ENCODE data around the gene TARDBP.

TARDBP gene

DNA sequence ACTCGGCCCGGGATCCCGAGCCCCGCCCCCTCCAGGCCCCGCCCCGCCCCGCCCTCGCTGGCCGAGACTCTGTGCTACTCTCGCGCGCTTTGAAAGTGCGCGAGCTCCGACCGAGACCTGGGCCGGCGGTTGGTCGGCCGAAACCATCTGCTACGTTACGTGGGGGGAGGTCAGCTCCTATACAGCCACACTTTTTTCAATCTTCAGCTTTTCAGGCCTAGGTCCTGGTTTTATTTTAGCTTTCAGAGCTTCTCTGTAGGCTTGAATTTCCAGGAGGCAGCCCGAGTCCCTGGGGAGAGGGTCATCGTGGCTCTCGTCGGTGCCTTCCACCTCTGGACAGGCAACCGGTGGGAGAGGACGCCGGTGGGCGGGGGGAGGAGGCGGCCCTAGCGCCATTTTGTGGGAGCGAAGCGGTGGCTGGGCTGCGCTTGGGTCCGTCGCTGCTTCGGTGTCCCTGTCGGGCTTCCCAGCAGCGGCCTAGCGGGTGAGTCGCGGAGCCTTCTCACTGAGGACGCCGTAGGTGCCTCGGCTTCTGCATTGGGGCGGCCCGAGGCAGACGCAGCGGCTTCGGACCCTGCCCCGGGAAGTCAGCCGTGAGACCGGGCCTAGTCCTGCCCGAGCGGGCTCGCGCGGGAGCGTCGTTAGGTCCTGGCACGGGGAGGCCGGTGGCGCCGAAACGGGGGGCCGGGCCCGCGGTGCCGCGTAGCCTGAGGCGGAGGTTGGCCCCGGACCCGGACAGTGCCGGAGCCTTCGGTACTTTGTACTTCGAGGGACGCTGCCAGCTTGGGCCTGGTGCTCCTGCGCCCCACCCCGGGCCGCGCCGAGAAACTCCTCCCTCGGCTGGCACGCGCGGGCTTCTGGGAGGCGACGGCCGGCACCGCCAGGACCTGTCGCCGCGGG, at the start of gene TARDBP:
TARDBP (plus strand) TSS at position 395 of the 900 bp plus-strand sequence. CDS start 1,074 bp downstream, outside the sequence.
- TF ChIP-seq, protein P1, sequence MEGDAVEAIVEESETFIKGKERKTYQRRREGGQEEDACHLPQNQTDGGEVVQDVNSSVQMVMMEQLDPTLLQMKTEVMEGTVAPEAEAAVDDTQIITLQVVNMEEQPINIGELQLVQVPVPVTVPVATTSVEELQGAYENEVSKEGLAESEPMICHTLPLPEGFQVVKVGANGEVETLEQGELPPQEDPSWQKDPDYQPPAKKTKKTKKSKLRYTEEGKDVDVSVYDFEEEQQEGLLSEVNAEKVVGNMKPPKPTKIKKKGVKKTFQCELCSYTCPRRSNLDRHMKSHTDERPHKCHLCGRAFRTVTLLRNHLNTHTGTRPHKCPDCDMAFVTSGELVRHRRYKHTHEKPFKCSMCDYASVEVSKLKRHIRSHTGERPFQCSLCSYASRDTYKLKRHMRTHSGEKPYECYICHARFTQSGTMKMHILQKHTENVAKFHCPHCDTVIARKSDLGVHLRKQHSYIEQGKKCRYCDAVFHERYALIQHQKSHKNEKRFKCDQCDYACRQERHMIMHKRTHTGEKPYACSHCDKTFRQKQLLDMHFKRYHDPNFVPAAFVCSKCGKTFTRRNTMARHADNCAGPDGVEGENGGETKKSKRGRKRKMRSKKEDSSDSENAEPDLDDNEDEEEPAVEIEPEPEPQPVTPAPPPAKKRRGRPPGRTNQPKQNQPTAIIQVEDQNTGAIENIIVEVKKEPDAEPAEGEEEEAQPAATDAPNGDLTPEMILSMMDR (IDR thresholded peaks at IDR 0.05; ENCODE audit: insufficient read depth, low read length, poor library complexity, severe bottlenecking) = no peak
- Histone ChIP-seq H3K4me3 (replicated peaks; ENCODE audit: low read depth, low read length) (peak within 1 kb of the TSS; percentile 96), H3K36me3 (ENCODE audit: control insufficient read depth, insufficient read depth, low read length) (peaks cover 9% of the 10 kb centered on the region), H3K27me3 (replicated peaks; ENCODE audit: control insufficient read depth, insufficient read depth, low read length) (no peaks in the 10 kb centered on the region)
- peak; percentile 94 for DNase-seq (ENCODE audit: extremely low read depth, insufficient read length)

DNA sequence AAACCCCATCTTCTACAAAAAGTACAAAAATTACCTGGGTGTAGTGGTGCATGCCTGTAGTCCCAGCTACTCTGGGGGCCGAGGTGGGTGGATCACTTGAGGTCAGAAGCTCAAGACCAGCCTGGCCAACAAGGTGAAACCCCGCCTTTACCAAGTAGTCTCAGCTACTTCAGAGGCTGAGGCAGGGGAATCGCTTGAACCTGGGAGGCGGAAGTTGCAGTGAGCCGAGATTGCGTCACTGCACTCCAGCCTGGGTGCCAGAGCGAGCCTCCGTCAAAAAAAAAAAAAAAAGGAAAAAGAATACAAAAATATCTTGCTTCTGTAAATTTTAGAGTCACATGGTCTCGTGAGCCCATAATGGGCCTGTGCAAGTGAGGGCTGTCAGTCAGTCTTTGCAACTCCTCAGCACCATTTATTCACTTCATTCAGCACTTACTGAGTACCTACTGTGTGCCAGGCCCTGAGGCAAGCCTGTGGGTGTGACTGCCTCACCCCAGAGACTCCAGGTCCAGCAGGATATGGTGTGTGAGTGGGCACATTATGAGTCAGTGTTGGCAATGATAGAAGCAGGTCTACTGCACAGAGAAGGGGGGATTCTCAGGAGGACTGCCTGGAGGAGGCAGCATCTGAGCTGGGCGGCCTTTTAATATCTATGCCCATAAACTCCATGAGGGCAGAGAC, 46.8 kb upstream of the TARDBP start:
- Histone ChIP-seq H3K4me3 (replicated peaks; ENCODE audit: low read depth, low read length) (no peak overlapping the region; the same call in 1 of the 2 replicates), H3K36me3 (ENCODE audit: control insufficient read depth, insufficient read depth, low read length) (no peaks in the 10 kb centered on the region), H3K27me3 (replicated peaks; ENCODE audit: control insufficient read depth, insufficient read depth, low read length) (no peaks in the 10 kb centered on the region)
- peak; percentile 58 for DNase-seq (ENCODE audit: extremely low read depth, insufficient read length)
- TF ChIP-seq, protein P1 (IDR thresholded peaks at IDR 0.05; ENCODE audit: insufficient read depth, low read length, poor library complexity, severe bottlenecking) = no peak

DNA sequence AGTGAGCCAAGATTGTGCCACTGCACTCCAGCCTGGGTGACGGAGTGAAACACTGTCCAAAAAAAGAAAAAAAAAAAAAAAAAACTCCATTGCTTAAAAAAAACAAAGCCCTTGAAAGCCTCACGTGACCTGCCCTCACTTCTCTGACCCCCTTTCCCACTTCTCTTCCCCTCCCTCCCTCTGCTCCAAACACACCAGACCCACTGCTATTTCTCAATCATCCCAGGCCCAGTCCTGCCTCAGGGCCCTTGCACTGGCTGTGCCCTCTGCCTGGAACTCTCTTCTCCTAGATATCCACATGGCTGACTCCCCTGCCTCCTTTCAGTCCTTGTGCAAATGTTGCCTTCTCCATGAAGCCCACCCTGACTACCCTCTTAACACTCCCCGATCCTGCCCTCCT, 45.4 kb upstream of the TARDBP start:
- no peak for DNase-seq (ENCODE audit: extremely low read depth, insufficient read length)
- TF ChIP-seq, protein P1 (IDR thresholded peaks at IDR 0.05; ENCODE audit: insufficient read depth, low read length, poor library complexity, severe bottlenecking) = no peak
- Histone ChIP-seq H3K4me3 (replicated peaks; ENCODE audit: low read depth, low read length) (no peak overlapping the region), H3K36me3 (ENCODE audit: control insufficient read depth, insufficient read depth, low read length) (no peaks in the 10 kb centered on the region), H3K27me3 (replicated peaks; ENCODE audit: control insufficient read depth, insufficient read depth, low read length) (no peaks in the 10 kb centered on the region)

DNA sequence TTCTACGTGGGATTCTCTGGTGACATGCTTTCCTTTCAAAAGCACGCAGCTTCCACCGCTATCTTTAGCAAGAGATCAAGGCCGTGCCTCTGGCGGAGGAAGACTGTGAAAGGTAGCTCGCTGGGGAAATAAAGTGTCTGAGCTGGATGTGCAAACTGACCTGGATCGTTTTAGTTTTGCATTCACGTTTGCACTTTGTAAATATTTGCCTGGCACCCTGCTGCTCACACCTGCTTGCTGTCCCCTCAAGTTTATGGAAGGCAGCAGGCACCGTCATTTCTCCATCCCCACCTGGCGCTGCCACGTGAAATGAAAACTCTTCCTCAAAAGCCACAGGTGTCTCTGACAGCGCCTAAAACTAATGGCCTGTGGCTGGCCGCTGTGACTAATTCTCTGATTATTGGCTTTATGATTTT, 44.0 kb upstream of the TARDBP start:
- peak; percentile 56 for DNase-seq (ENCODE audit: extremely low read depth, insufficient read length)
- Histone ChIP-seq H3K4me3 (replicated peaks; ENCODE audit: low read depth, low read length) (peak overlapping the region; percentile 52), H3K36me3 (ENCODE audit: control insufficient read depth, insufficient read depth, low read length) (no peaks in the 10 kb centered on the region), H3K27me3 (replicated peaks; ENCODE audit: control insufficient read depth, insufficient read depth, low read length) (no peaks in the 10 kb centered on the region)
- TF ChIP-seq, protein P1 (IDR thresholded peaks at IDR 0.05; ENCODE audit: insufficient read depth, low read length, poor library complexity, severe bottlenecking) = no peak

DNA sequence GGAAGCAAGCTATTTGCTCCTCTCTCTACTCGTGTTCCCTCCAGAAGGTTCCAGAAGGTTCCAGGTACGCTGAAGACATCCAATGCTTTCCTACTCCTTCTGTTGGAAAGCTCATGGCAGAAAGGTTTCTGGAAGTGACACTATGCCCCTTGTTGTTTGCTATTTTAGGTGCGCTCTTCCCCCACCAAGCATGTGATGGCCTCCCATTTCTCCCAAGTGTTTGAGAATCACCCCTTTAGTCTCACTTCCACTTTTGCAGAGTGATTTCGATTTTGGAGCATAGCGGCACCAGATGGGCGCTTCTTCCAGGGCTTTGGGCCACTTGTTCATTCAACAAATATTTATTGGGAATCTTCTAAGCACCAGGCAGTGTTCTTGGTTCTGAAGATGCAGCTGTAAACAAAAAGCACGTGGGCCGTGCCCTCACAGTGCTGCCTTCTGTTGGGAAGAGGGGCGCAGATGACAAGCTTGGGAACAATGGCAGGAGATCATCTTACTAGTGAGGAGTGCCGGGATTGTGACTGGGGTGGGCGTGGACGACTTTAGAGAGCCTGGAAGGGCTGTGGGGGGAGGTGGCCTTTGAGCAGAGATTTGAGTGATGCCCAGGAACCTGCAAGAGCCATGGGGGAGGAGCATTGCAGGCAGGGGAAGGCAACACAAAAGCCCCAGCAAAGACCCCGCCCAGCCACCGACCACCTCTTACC, 43.0 kb upstream of the TARDBP start:
- TF ChIP-seq, protein P1 (IDR thresholded peaks at IDR 0.05; ENCODE audit: insufficient read depth, low read length, poor library complexity, severe bottlenecking) = no peak
- Histone ChIP-seq H3K27me3 (replicated peaks; ENCODE audit: control insufficient read depth, insufficient read depth, low read length) (no peaks in the 10 kb centered on the region), H3K4me3 (replicated peaks; ENCODE audit: low read depth, low read length) (no peak overlapping the region), H3K36me3 (ENCODE audit: control insufficient read depth, insufficient read depth, low read length) (no peaks in the 10 kb centered on the region)
- DNase-seq (ENCODE audit: extremely low read depth, insufficient read length) = no peak
